OCI-LY3 (cell line): ENCODE data around the gene MTMR6.

ENCODE experiments used
- H2AFZ ChIP-seq: fragments of 200-600, 300-600 bp; shearing (Covaris generic); 2 replicates; pipeline ENCODE4 v1.6.0; 2014; ENCODE audit warnings: antibody characterized with exemption, low read depth, low read length
- H3K27ac ChIP-seq: fragments of 200-600, 300-600 bp; sonication (generic); 2 replicates; pipeline ENCODE4 v1.5.1; 2014; ENCODE audit warnings: mild to moderate bottlenecking, low read length, moderate library complexity, mixed read lengths
- H3K27me3 ChIP-seq: fragments of 200-600, 300-600 bp; sonication (generic); 2 replicates; pipeline ENCODE4 v1.6.1; 2014; ENCODE audit warnings: low read depth, low read length, mixed read lengths
- H3K36me3 ChIP-seq: fragments of 200-600, 300-600 bp; sonication (generic); replicated peaks from 2 replicates; pipeline ENCODE3; 2014; ENCODE audit warnings: low read depth, low read length, mixed read lengths
- H3K4me1 ChIP-seq: fragments of 300-600, 200-600 bp; sonication (generic); 2 replicates; pipeline ENCODE4 v1.6.1; 2014; ENCODE audit warnings: low read length, mixed read lengths
- H3K4me2 ChIP-seq: fragments of 200-600, 300-600 bp; sonication (generic); 2 replicates; pipeline ENCODE4 v1.6.1; 2014; ENCODE audit warnings: low read length, mixed read lengths
- H3K4me3 ChIP-seq: fragments of 300-600, 200-600 bp; sonication (generic); 2 replicates; pipeline ENCODE4 v1.5.1; 2014; ENCODE audit warnings: antibody characterized with exemption, mild to moderate bottlenecking, low read length, moderate library complexity
- H3K79me2 ChIP-seq: fragments of 300-600, 200-600 bp; shearing (Covaris generic); 2 replicates; pipeline ENCODE4 v1.6.1; 2014; ENCODE audit warnings: mild to moderate bottlenecking, low read length, mixed read lengths
- H3K9ac ChIP-seq: fragments of 300-600, 200-600 bp; shearing (Covaris generic); 2 replicates; pipeline ENCODE4 v1.6.0; 2014; ENCODE audit warnings: mild to moderate bottlenecking, low read length, moderate library complexity
- H3K9me3 ChIP-seq: fragments of 200-600, 300-600 bp; shearing (Covaris generic); 2 replicates; pipeline ENCODE4 v1.6.1; 2014; ENCODE audit warnings: low read length, mixed read lengths; ENCODE audit not compliant: insufficient read depth
- H4K20me1 ChIP-seq: fragments of 200-600, 300-600 bp; sonication (generic); 2 replicates; pipeline ENCODE4 v1.6.1; 2016; ENCODE audit warnings: low read length, mixed read lengths; ENCODE audit not compliant: insufficient read depth
- EZH2phosphoT487 ChIP-seq: fragments of 200-600 bp; shearing (Covaris generic); IDR thresholded peaks from 2 replicates; pipeline ENCODE4 v1.6.1; 2018; ENCODE audit warnings: antibody characterized with exemption, mixed run types, low read depth
- TF ChIP-seq, protein P1 (sequence below): fragments of 200-600, 300-600 bp; sonication (generic); IDR thresholded peaks from 2 replicates; pipeline ENCODE4 v1.5.1; 2014; ENCODE audit warnings: antibody characterized with exemption, low read length, low read depth

MTMR6 gene

DNA sequence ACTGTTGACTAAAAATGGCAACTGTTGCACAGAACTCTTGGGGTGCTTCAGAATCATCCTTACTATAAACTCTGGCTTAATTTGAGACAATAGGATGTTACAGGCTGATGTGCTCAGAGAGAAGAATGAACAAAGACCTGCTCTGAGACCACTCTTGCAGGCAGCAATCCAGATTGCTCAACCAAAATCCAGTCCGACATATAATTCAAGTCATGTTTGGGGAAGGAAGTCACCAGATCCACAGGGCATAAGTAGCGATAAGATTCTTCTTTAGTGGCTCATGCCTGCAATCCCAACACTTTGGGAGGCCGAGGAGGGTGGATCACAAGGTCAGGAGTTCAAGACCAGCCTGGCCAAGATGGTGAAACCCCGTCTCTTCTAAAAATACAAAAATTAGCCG is 20.6 kb downstream of the MTMR6 start:
- Histone ChIP-seq H3K79me2 (peaks cover 26% of the 10 kb centered on the region), H3K4me2 (no peak overlapping the region), H3K36me3 (peaks cover 51% of the 10 kb centered on the region), H3K4me1 (no peaks in the 10 kb centered on the region), H3K27me3 (no peaks in the 10 kb centered on the region), H3K27ac (no peak overlapping the region), H3K4me3 (no peak overlapping the region), H3K9ac (no peak overlapping the region), H2AFZ (no peak overlapping the region), H3K9me3 (no peaks in the 10 kb centered on the region), H4K20me1 (peaks cover 23% of the 10 kb centered on the region; the same call in 1 of the 2 replicates)
- TF ChIP-seq EZH2phosphoT487 = no peak
- TF ChIP-seq, protein P1, sequence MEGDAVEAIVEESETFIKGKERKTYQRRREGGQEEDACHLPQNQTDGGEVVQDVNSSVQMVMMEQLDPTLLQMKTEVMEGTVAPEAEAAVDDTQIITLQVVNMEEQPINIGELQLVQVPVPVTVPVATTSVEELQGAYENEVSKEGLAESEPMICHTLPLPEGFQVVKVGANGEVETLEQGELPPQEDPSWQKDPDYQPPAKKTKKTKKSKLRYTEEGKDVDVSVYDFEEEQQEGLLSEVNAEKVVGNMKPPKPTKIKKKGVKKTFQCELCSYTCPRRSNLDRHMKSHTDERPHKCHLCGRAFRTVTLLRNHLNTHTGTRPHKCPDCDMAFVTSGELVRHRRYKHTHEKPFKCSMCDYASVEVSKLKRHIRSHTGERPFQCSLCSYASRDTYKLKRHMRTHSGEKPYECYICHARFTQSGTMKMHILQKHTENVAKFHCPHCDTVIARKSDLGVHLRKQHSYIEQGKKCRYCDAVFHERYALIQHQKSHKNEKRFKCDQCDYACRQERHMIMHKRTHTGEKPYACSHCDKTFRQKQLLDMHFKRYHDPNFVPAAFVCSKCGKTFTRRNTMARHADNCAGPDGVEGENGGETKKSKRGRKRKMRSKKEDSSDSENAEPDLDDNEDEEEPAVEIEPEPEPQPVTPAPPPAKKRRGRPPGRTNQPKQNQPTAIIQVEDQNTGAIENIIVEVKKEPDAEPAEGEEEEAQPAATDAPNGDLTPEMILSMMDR = no peak

DNA sequence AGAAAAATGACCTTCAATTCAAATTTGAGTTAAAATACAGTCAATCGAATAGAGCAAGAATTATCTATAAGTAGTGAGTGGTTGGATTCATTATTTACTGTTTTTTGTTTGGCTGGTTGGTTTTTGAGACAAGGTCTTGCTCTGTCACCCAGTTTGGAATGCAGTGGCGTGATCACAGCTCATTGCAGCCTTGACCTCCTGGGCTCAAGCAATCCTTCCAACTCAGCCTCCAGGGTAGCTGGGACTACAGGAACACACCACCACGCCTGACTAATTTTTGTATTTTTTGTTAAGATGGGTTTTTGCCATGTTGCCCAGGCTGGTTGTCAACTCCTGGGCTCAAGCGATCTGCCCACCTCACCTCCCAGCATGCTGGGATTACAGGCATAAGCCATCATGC is 25.0 kb downstream of the MTMR6 start:
- H4K20me1 ChIP-seq = no peaks in the 10 kb centered on the region
- no peak for TF ChIP-seq EZH2phosphoT487
- TF ChIP-seq, protein P1 = no peak
- no peak overlapping the region for H3K9ac ChIP-seq
- no peak overlapping the region for H3K4me2 ChIP-seq
- H3K27ac ChIP-seq = no peak overlapping the region
- no peaks in the 10 kb centered on the region for H3K4me1 ChIP-seq
- peaks cover 48% of the 10 kb centered on the region for H3K36me3 ChIP-seq
- no peak overlapping the region for H2AFZ ChIP-seq
- H3K9me3 ChIP-seq = no peaks in the 10 kb centered on the region
- H3K4me3 ChIP-seq = no peak overlapping the region
- no peaks in the 10 kb centered on the region for H3K79me2 ChIP-seq
- H3K27me3 ChIP-seq = no peaks in the 10 kb centered on the region

DNA sequence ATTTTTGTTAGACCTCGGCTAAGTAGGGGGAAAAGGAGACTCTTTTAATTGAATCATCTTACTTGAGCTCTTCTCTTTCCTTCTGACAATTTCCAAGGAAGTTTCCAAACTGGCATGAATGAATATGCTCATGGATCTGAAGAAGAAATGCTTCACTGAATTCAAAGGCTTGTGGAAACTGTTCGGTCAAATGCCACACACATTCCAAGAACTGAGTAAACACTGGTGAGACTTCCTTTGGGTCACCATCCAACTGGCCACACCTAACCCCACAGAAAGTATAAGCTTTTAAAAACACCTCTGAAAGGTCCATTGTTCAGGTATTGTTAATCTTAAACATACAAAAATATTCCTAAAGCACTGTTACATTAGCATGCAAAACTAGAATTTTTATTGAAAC is 33.6 kb downstream of the MTMR6 start:
- Histone ChIP-seq H3K36me3 (peaks cover 49% of the 10 kb centered on the region), H3K4me3 (no peak overlapping the region)
- no peak for TF ChIP-seq EZH2phosphoT487
- TF ChIP-seq, protein P1 = no peak

DNA sequence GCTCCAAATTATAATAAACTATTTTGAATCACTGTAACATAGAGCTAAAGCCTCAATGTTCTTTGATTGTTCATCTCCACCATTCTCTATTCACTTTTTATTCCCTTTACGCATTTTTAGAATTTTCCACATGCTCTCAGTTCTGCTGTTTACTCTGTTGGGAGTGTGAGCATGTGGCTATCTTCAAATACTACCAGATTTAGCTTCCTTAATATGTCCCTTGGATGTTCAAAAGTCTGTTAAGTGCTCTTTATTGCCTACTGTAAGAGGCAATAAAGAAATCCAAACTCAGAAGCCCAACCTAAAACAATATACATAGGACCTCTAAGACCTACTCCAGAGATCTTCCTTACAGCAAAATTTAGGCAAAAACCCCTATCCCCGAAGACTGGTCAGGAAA is 34.5 kb downstream of the MTMR6 start:
- Histone ChIP-seq H3K9me3 (no peaks in the 10 kb centered on the region), H4K20me1 (no peaks in the 10 kb centered on the region), H3K4me2 (no peak overlapping the region), H3K27ac (no peak overlapping the region), H2AFZ (no peak overlapping the region), H3K79me2 (no peaks in the 10 kb centered on the region), H3K9ac (no peak overlapping the region), H3K4me3 (no peak overlapping the region), H3K4me1 (peaks cover 16% of the 10 kb centered on the region), H3K27me3 (no peaks in the 10 kb centered on the region), H3K36me3 (peaks cover 56% of the 10 kb centered on the region)
- TF ChIP-seq, protein P1 = no peak
- TF ChIP-seq EZH2phosphoT487 = no peak

More for the DNA sequence above, 33.6 kb downstream of the MTMR6 start:
- Histone ChIP-seq H3K27me3 (no peaks in the 10 kb centered on the region), H3K4me1 (peaks cover 7% of the 10 kb centered on the region), H3K9me3 (no peaks in the 10 kb centered on the region), H4K20me1 (no peaks in the 10 kb centered on the region), H3K9ac (no peak overlapping the region), H3K27ac (no peak overlapping the region), H3K79me2 (no peaks in the 10 kb centered on the region), H2AFZ (no peak overlapping the region), H3K4me2 (no peak overlapping the region)
